Epithelial cell of esophagus (primary cell): ENCODE data around the gene DNAJB6.

Experiments used
- DNase-seq: peaks from one replicate; pipeline ENCODE4 v3.0.0; 2010; ENCODE audit warnings: low read depth
- H3K4me3 ChIP-seq: 2 replicates; pipeline ENCODE4 v1.5.1; 2011; ENCODE audit warnings: mild to moderate bottlenecking, low read length, control low read depth
- CTCF ChIP-seq: IDR thresholded peaks from 2 replicates; pipeline ENCODE4 v1.5.1; 2011; ENCODE audit warnings: low read depth, mild to moderate bottlenecking, low read length, control low read depth, inconsistent platforms; ENCODE audit not compliant: insufficient read depth; ENCODE audit errors: missing control alignments

Gene DNAJB6

GRCh38 chr7:157442456-157442855 lies 105.7 kb downstream of the DNAJB6 start:
- no peak overlapping the region for H3K4me3 ChIP-seq
- no peak for DNase-seq
- no peak for TF ChIP-seq CTCF

- no peak for DNase-seq
- H3K4me3 ChIP-seq = no peak overlapping the region
- TF ChIP-seq CTCF = no peak
These were observed 106.4 kb downstream of the DNAJB6 start for GRCh38 chr7:157442993-157443831.

GRCh38 chr7:157444011-157444842 lies 107.4 kb downstream of the DNAJB6 start:
- no peak for TF ChIP-seq CTCF
- DNase-seq = no peak
- H3K4me3 ChIP-seq = no peak overlapping the region

- DNase-seq = no peak
- TF ChIP-seq CTCF = no peak
- no peak overlapping the region for H3K4me3 ChIP-seq
These were observed 108.0 kb downstream of the DNAJB6 start for GRCh38 chr7:157444843-157445135.

GRCh38 chr7:157445246-157445955 lies 108.6 kb downstream of the DNAJB6 start:
- TF ChIP-seq CTCF = no peak
- H3K4me3 ChIP-seq = no peak overlapping the region
- no peak for DNase-seq

- H3K4me3 ChIP-seq = no peak overlapping the region
- no peak for TF ChIP-seq CTCF
- DNase-seq = no peak
These were observed 109.1 kb downstream of the DNAJB6 start for GRCh38 chr7:157445956-157446295.
